A549 (cell line): ENCODE results near the gene DUS2. TPM values are rescaled to one million over a fixed set of nuclear protein-coding genes. Genes with fewer than 3 reads are reported as not detected.

ENCODE experiments used
- ATAC-seq, 2 experiments: fragments of 200-7000 bp in 1 of 2; fragments of >200 bp in 1 of 2; cut with Nextera tagmentation in 1 of 2; cut with Tn5 transposase in 1 of 2; 3 replicates each; pipeline versions ENCODE4 v1.8.0 to v1.9.1; 2018 to 2020; ENCODE audit warnings: mild to moderate bottlenecking in 1 of 2, moderate library complexity in 1 of 2
- CTCF ChIA-PET: fragments of 300-600 bp; sonication (Branson Sonifier 250); formaldehyde crosslinking; extraction: SDS; loops from one replicate; lab custom pipeline; 2021; ENCODE audit warnings: antibody characterized with exemption, inconsistent platforms; lab: Yijun Ruan, JAX
- POLR2A ChIA-PET: fragments of 350-600 bp; formaldehyde crosslinking; extraction: SDS; loops from one replicate; lab custom pipeline; 2021; ENCODE audit warnings: antibody characterized with exemption, inconsistent platforms; lab: Yijun Ruan, JAX
- DNase-seq, 2 experiments: peaks; one replicate each; pipeline versions ENCODE4 v3.0.0 to v3.0.0-alpha.2; 2011 to 2016; ENCODE audit warnings: low read depth in 1 of 2, low spot score in 1 of 2
- FAIRE-seq: peaks from 2 replicates; lab custom pipeline; 2011; peaks lifted over from hg19 to GRCh38; lab: Jason Lieb, UNC
- H3K27ac ChIP-seq, 2 experiments: fragments of >200 bp; sonication (Bioruptor Twin); formaldehyde crosslinking; 3 replicates each; pipeline ENCODE4 v1.5.1; 2016 to 2017
- H3K4me1 ChIP-seq: fragments of >200 bp; sonication (Bioruptor Twin); formaldehyde crosslinking; 3 replicates; pipeline ENCODE4 v1.6.1; 2016
- H3K4me2 ChIP-seq: fragments of >200 bp; sonication (Bioruptor Twin); formaldehyde crosslinking; 3 replicates; pipeline ENCODE4 v1.6.1; 2016
- H3K4me3 ChIP-seq: fragments of >200 bp; sonication (Bioruptor Twin); formaldehyde crosslinking; 3 replicates; pipeline ENCODE4 v1.5.1; 2016
- H3K9me3 ChIP-seq: fragments of >200 bp; sonication (Bioruptor Twin); formaldehyde crosslinking; 3 replicates; pipeline ENCODE4 v1.6.1; 2016
- EHMT2 ChIP-seq: fragments of 200-600 bp; sonication (generic); IDR thresholded peaks from 2 replicates; pipeline ENCODE4 v1.6.1; 2016; ENCODE audit warnings: antibody characterized with exemption, low read depth, mild to moderate bottlenecking, moderate library complexity
- ESRRA ChIP-seq: fragments of 150-350 bp; IDR thresholded peaks from 2 replicates; pipeline ENCODE4 v1.6.1; 2014; ENCODE audit warnings: mild to moderate bottlenecking, low read length, borderline replicate concordance
- FOSB ChIP-seq: fragments of 250-450 bp; sonication (Bioruptor Pico); IDR thresholded peaks from 2 replicates; pipeline ENCODE4 v1.5.0; 2020; ENCODE audit warnings: mild to moderate bottlenecking, moderate library complexity
- FOSL2 ChIP-seq, 2 experiments: fragments of 450-650 bp in 1 of 2; fragments of >200 bp in 1 of 2; sonication (Bioruptor Twin) in 1 of 2; formaldehyde crosslinking; IDR thresholded peaks; 2 replicates each; pipeline versions ENCODE4 v1.5.0 to v1.6.1; 2016 to 2020; ENCODE audit warnings: mild to moderate bottlenecking in 1 of 2, moderate library complexity in 1 of 2
- GATA3 ChIP-seq: IDR thresholded peaks from 2 replicates; pipeline ENCODE4 v1.6.1; 2012; ENCODE audit warnings: borderline replicate concordance
- HOXB13 ChIP-seq: fragments of 250-450 bp; sonication (Bioruptor Pico); IDR thresholded peaks from 2 replicates; pipeline ENCODE4 v1.5.0; 2020; ENCODE audit warnings: low read depth, mild to moderate bottlenecking, moderate library complexity
- JUNB ChIP-seq: fragments of >200 bp; sonication (Bioruptor Twin); formaldehyde crosslinking; IDR thresholded peaks from 2 replicates; pipeline ENCODE4 v1.6.1; 2016
- KDM1A ChIP-seq: fragments of 200-600 bp; sonication (generic); IDR thresholded peaks from 2 replicates; pipeline ENCODE4 v1.6.1; 2016; ENCODE audit warnings: low read depth, mild to moderate bottlenecking
- MAFK ChIP-seq: fragments of 450-650 bp; IDR thresholded peaks from 2 replicates; pipeline ENCODE4 v1.6.1; 2014; ENCODE audit not compliant: partially characterized antibody
- NFE2L2 ChIP-seq: fragments of 150-350 bp; conservative IDR thresholded peaks from 2 replicates; pipeline ENCODE4 v1.6.1; 2014; ENCODE audit warnings: low read length
- NR3C1 ChIP-seq: fragments of >200 bp; sonication (Bioruptor Twin); formaldehyde crosslinking; IDR thresholded peaks from 3 replicates; pipeline ENCODE4 v1.6.1; 2017
- POLR2A ChIP-seq: IDR thresholded peaks from 2 replicates; pipeline ENCODE4 v1.6.1; 2012; ENCODE audit warnings: mild to moderate bottlenecking, low read length
- RCOR1 ChIP-seq: fragments of 150-350 bp; IDR thresholded peaks from 2 replicates; pipeline ENCODE4 v1.6.1; 2014; ENCODE audit warnings: antibody characterized with exemption, low read length, low read depth
- ZC3H11A ChIP-seq: fragments of 450-650 bp; IDR thresholded peaks from 2 replicates; pipeline ENCODE4 v1.6.1; 2014; ENCODE audit warnings: antibody characterized with exemption, mild to moderate bottlenecking
- WGBS: methylation state at CpG from one replicate; pipeline ENCODE4 v1.1.6; 2017; ENCODE audit errors: missing lambda C conversion rate; 5-methylcytosine and 5-hydroxymethylcytosine counted together
- polyA plus RNA-seq, 4 experiments: library from polyadenylated mRNA; depleted of rRNA in 3 of 4; stranded (reverse); fragments of >200 nt; fragmentation: RNase III in 1 of 4; extraction: RNeasy Plus Mini Kit Qiagen cat#74134 plus additional on column Dnase treatment in 1 of 4; gene quantifications; 2 replicates in 3 of 4; 3 replicates in 1 of 4; pipeline ENCODE4 v1.2.3, GENCODE V29; 2011 to 2017
- TF ChIP-seq, protein P1 (sequence below): IDR thresholded peaks from 2 replicates; pipeline ENCODE4 v1.6.1; 2012; ENCODE audit warnings: low read depth, borderline replicate concordance
- TF ChIP-seq, protein P2 (sequence below): fragments of 200-600 bp; sonication (generic); IDR thresholded peaks from 2 replicates; pipeline ENCODE4 v1.6.1; 2016; ENCODE audit warnings: antibody characterized with exemption, mild to moderate bottlenecking, moderate library complexity

DUS2 gene
- polyA plus RNA-seq, 2 of the 4 experiments (the other 2 are of a cell fraction): 20.8 to 21.5 TPM

DNA sequence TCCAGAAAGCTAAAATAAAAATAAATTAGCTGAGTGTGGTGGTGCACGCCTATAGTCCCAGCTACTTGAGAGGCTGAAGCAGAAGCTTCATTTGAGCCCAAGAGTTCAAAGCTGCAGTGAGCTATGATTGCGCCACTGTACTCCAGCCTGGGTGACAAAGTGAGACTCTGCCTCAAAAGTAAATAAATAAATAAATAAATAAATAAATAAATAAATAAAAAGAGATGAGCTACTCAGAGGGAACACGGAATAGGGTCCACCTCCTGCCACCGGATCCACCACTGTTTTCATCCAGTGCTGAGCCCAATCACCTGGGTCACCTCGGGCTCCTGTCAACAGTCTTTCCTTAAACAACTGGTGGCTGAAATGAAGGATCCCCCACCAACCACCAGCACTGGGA, 36.1 kb upstream of the DUS2 start:
- CTCF ChIA-PET: interaction anchor here (1.1 to 1.2 kb wide), 3 partner anchors 20 to 238 kb away, joined by 3 read pairs; no protein-coding TSS in a partner anchor
- no peak overlapping the region for H3K4me3 ChIP-seq
- FAIRE-seq (no peak), DNase-seq (no peak), ATAC-seq (no peak)
- no peaks in the 10 kb centered on the region for H3K9me3 ChIP-seq
- peaks cover 7% of the 10 kb centered on the region; the same call in 2 of the 3 replicates for H3K4me1 ChIP-seq
- WGBS: 81% methylated on average over 5 of the region's 5 CpGs
- no peak overlapping the region for H3K4me2 ChIP-seq
- TF ChIP-seq ZC3H11A: peak; percentile 86
- no peak for TF ChIP-seq RCOR1
- POLR2A ChIA-PET: interaction anchor here (0.6 kb wide), 1 partner anchor 993 kb away, joined by 3 read pairs; no protein-coding TSS in a partner anchor
- H3K27ac ChIP-seq: no peak overlapping the region

DNA sequence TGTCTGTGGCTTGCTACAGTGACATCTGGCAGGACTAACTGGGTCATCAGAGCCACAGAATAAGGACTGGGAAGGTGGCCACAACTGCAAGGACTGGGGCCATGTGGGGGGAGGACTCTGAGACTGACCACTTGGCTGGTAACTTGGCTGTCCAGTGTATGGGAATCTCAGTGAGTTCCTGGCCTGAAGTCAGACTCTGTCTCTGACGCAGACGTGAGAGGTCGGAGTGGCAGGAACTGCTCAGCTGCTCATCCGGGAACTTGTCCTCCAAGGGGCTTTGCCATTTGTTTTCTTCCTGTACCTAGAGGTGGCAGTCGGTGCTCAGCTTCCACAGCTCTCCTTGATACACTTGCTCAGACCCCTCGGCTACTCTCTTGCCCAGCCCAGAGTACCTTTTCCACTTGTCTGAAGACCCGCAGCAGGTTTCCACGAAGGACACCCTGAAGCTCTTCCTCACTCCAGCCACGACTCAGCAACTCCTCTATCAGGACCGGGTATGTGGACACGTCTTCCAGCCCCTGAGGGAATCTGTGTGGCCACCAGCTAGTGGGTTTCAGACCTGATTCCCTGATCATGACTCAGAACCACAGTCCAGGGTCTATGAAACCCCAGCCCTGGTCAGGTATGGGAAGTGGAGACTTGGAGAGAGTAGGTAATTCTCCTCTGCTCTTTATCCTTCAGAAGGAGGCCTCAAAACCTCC, 35.5 kb upstream of the DUS2 start:
- ATAC-seq: no peak

DNA sequence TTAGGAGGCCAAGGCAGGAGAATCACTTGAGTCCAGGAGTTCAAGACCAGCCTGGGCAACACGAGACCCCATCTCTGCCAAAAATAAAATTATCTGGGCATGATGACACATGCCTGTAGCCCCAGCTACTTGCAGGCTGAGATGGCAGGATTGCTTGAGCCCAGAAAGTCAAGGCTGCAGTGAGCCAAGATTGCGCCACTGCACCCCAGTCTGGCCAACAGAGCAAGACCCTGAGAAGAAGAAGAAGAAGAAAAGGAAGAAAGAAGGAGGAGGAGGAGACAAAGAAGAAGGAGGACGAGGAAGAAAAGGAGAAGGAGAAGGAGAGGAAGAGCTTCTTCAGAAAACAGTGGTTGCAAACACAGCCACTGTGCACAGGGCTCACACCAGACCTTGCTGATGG, 34.4 kb upstream of the DUS2 start:
- no peak for FAIRE-seq
- POLR2A ChIA-PET: no interaction called here
- 69% methylated on average over 3 of the region's 3 CpGs for WGBS

More for the DNA sequence above, 35.5 kb upstream of the DUS2 start:
- peaks cover 7% of the 10 kb centered on the region; the same call in 2 of the 3 replicates for H3K4me1 ChIP-seq
- TF ChIP-seq NR3C1 (no peak), FOSB (CRISPR knock-in tag) (no peak), FOSL2 (IDR thresholded peaks at IDR 0.05) (no peak), FOSL2 (CRISPR knock-in tag; IDR thresholded peaks at IDR 0.05) (no peak), GATA3 (no peak), ESRRA (no peak), MAFK (no peak)
- TF ChIP-seq, protein P1, sequence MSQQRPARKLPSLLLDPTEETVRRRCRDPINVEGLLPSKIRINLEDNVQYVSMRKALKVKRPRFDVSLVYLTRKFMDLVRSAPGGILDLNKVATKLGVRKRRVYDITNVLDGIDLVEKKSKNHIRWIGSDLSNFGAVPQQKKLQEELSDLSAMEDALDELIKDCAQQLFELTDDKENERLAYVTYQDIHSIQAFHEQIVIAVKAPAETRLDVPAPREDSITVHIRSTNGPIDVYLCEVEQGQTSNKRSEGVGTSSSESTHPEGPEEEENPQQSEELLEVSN: no peak
- TF ChIP-seq, protein P2, sequence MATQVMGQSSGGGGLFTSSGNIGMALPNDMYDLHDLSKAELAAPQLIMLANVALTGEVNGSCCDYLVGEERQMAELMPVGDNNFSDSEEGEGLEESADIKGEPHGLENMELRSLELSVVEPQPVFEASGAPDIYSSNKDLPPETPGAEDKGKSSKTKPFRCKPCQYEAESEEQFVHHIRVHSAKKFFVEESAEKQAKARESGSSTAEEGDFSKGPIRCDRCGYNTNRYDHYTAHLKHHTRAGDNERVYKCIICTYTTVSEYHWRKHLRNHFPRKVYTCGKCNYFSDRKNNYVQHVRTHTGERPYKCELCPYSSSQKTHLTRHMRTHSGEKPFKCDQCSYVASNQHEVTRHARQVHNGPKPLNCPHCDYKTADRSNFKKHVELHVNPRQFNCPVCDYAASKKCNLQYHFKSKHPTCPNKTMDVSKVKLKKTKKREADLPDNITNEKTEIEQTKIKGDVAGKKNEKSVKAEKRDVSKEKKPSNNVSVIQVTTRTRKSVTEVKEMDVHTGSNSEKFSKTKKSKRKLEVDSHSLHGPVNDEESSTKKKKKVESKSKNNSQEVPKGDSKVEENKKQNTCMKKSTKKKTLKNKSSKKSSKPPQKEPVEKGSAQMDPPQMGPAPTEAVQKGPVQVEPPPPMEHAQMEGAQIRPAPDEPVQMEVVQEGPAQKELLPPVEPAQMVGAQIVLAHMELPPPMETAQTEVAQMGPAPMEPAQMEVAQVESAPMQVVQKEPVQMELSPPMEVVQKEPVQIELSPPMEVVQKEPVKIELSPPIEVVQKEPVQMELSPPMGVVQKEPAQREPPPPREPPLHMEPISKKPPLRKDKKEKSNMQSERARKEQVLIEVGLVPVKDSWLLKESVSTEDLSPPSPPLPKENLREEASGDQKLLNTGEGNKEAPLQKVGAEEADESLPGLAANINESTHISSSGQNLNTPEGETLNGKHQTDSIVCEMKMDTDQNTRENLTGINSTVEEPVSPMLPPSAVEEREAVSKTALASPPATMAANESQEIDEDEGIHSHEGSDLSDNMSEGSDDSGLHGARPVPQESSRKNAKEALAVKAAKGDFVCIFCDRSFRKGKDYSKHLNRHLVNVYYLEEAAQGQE: no peak
- TF ChIP-seq, all 56 proteins: peak for 0
- FAIRE-seq (no peak), DNase-seq (no peak)
- Histone ChIP-seq H3K9me3 (no peaks in the 10 kb centered on the region), H3K4me2 (no peak overlapping the region), H3K4me3 (no peak overlapping the region), H3K27ac (no peak overlapping the region)
- ChIA-PET POLR2A (no interaction called here), CTCF (interaction anchor here (1.2 to 5.5 kb wide), 2 partner anchors 53 to 243 kb away, joined by 3 to 20 read pairs; no protein-coding TSS in a partner anchor)
- WGBS: 85% methylated on average over 11 of the region's 11 CpGs

More for the DNA sequence above, 34.4 kb upstream of the DUS2 start:
- ATAC-seq (no peak), DNase-seq (no peak)
- Histone ChIP-seq H3K27ac (no peak overlapping the region), H3K4me1 (peaks cover 10% of the 10 kb centered on the region), H3K4me2 (no peak overlapping the region), H3K9me3 (no peaks in the 10 kb centered on the region), H3K4me3 (no peak overlapping the region)
- CTCF ChIA-PET: interaction anchor here (0.6 to 5.5 kb wide), 5 partner anchors 10 to 242 kb away, joined by 3 to 20 read pairs (median 4); no protein-coding TSS in a partner anchor
- TF ChIP-seq HOXB13 (CRISPR knock-in tag) (no peak), RCOR1 (no peak), JUNB (no peak), POLR2A (no peak), KDM1A (no peak), NFE2L2 (no peak), EHMT2 (no peak)
